ENCODE results near the gene DDR1. TPM values are rescaled to one million over a fixed set of nuclear protein-coding genes. Genes with fewer than 3 reads are reported as not detected.

The DDR1 gene
- total RNA-seq, 1 experiment from 2014 or later: 258 TPM

DNA sequence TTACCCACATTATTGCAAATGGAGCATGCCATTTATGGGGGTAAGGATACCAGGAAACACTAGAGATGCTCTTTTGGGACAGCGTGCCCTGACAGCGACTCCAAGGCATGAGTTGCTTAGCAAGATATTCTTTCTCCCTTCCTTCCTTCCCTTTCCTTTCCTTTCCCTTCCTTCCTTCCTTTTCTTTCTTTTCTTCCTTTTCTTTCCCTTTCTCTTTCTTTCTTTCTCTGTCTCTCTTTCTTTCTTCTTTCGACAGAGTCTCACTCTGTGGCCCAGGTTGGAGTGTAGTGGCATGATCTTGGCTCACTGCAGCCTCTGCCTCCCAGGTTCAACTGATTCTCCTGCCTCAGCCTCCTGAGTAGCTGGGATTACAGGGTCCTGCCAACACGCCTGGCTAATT is 59.7 kb downstream of the DDR1 start:
- Histone ChIP-seq H2BK12ac (ENCODE audit: insufficient read length, low read depth, low read length) (no peak overlapping the region), H2BK5ac (ENCODE audit: insufficient read length, low read length) (no peak overlapping the region), H4K8ac (replicated peaks; ENCODE audit: insufficient read length, low read depth, low read length) (no peak overlapping the region), H3K4me2 (ENCODE audit: insufficient read depth, insufficient read length, low read length) (no peak overlapping the region), H3K79me2 (ENCODE audit: insufficient read depth, low read length) (no peaks in the 10 kb centered on the region), H3K23me2 (ENCODE audit: insufficient read length, low read depth, low read length, poor library complexity, severe bottlenecking) (no peaks in the 10 kb centered on the region), H3K4me1 (ENCODE audit: insufficient read depth, low read length) (peaks cover 6% of the 10 kb centered on the region; the same call in 1 of the 2 replicates), H3K18ac (ENCODE audit: insufficient read length, low read depth, low read length) (no peak overlapping the region), H3K4ac (ENCODE audit: low read depth, low read length) (no peak overlapping the region), H2BK15ac (ENCODE audit: low read depth, low read length) (no peak overlapping the region), H3K14ac (ENCODE audit: insufficient read depth, low read length) (no peak overlapping the region), H3K56ac (ENCODE audit: insufficient read length, low read depth, low read length) (no peak overlapping the region), H3T11ph (ENCODE audit: low read length) (no peak overlapping the region), H2AFZ (ENCODE audit: low read length) (no peak overlapping the region), H3K9me3 (ENCODE audit: control insufficient read depth, low read depth, low read length) (no peaks in the 10 kb centered on the region), H2BK120ac (ENCODE audit: low read depth, low read length, poor library complexity, severe bottlenecking) (no peak overlapping the region), H4K20me1 (ENCODE audit: control insufficient read depth, insufficient read depth, insufficient read length) (no peaks in the 10 kb centered on the region), H2BK20ac (ENCODE audit: low read depth, low read length, poor library complexity, severe bottlenecking) (no peak overlapping the region), H3K9ac (ENCODE audit: extremely low read depth, insufficient read length, low read length) (no peak overlapping the region), H4K5ac (ENCODE audit: insufficient read length, low read depth, low read length) (no peak overlapping the region), H3K27me3 (ENCODE audit: insufficient read depth, low read length) (no peaks in the 10 kb centered on the region; the same call in 1 of the 2 replicates), H3K79me1 (ENCODE audit: insufficient read depth, low read depth, low read length, poor library complexity, severe bottlenecking) (no peaks in the 10 kb centered on the region), H4K91ac (ENCODE audit: insufficient read length, low read depth, low read length) (no peak overlapping the region), H2AK5ac (ENCODE audit: insufficient read length, low read length) (no peak overlapping the region), H3K23ac (ENCODE audit: insufficient read length, low read depth, low read length) (no peak overlapping the region), H3K27ac (ENCODE audit: insufficient read length, low read depth, low read length) (no peak overlapping the region)
- Mint-ChIP-seq H3K36me3 (ENCODE audit: insufficient read depth in 1 of 3, low read depth in 3 of 3) (no peaks in the 10 kb centered on the region), H3K9me3 (no peaks in the 10 kb centered on the region), H3K27ac (no peak overlapping the region), H3K27me3 (ENCODE audit: low read depth) (peaks cover 5% of the 10 kb centered on the region), H3K4me3 (no peak overlapping the region), H3K4me1 (peaks cover 27 to 33% of the 10 kb centered on the region in 2 experiments)
- WGBS (ENCODE audit: extremely low coverage, insufficient read length, low lambda C conversion rate): no CpG with 5 or more reads among the region's 4 CpGs
- TF ChIP-seq, protein P1, sequence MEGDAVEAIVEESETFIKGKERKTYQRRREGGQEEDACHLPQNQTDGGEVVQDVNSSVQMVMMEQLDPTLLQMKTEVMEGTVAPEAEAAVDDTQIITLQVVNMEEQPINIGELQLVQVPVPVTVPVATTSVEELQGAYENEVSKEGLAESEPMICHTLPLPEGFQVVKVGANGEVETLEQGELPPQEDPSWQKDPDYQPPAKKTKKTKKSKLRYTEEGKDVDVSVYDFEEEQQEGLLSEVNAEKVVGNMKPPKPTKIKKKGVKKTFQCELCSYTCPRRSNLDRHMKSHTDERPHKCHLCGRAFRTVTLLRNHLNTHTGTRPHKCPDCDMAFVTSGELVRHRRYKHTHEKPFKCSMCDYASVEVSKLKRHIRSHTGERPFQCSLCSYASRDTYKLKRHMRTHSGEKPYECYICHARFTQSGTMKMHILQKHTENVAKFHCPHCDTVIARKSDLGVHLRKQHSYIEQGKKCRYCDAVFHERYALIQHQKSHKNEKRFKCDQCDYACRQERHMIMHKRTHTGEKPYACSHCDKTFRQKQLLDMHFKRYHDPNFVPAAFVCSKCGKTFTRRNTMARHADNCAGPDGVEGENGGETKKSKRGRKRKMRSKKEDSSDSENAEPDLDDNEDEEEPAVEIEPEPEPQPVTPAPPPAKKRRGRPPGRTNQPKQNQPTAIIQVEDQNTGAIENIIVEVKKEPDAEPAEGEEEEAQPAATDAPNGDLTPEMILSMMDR (conservative IDR thresholded peaks at IDR 0.05): no peak
- no peak for DNase-seq

Measured in H9 (cell line).